ENCODE data around the gene MATCAP1. TPM values are rescaled to one million over a fixed set of nuclear protein-coding genes. Genes with fewer than 3 reads are reported as not detected.

The MATCAP1 gene
- total and polyA plus RNA-seq, 2 of the 13 experiments (the other 11 are each of a cell fraction or from before 2014, with no cell fraction given): 11.2 to 24.5 TPM

DNA sequence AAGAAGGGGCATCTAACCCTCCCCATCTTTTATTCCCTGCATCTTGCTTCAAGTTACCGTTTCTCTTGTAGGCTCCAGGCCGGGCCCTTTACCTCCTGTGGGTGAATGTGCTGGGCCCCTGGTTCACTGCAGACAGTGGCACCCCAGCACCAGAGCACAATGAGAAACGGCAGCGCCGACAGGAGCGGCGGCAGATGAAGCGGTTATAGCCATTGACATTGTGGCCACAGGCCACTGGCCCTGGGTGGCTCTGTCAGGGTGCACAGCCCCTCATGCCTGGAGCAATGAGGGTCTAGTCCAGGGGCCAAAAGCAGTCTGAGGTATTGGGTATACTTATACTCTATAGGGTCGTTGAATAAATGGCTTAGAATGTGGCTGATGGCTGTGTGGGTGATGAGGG, 45.1 kb upstream of the MATCAP1 start (continued):
- no peak for TF ChIP-seq ZNF224 (CRISPR knock-in tag; IDR thresholded peaks at IDR 0.05)
- TF ChIP-seq, protein P1, sequence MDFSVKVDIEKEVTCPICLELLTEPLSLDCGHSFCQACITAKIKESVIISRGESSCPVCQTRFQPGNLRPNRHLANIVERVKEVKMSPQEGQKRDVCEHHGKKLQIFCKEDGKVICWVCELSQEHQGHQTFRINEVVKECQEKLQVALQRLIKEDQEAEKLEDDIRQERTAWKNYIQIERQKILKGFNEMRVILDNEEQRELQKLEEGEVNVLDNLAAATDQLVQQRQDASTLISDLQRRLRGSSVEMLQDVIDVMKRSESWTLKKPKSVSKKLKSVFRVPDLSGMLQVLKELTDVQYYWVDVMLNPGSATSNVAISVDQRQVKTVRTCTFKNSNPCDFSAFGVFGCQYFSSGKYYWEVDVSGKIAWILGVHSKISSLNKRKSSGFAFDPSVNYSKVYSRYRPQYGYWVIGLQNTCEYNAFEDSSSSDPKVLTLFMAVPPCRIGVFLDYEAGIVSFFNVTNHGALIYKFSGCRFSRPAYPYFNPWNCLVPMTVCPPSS (IDR thresholded peaks at IDR 0.05): no peak
- TF ChIP-seq RXRA (CRISPR knock-in tag; IDR thresholded peaks at IDR 0.05): no peak
- no peak for TF ChIP-seq RFX1 (IDR thresholded peaks at IDR 0.05)
- TF ChIP-seq HNRNPH1 (optimal IDR thresholded peaks at IDR 0.05; ENCODE audit: low read depth, low read length): no peak
- no peak for TF ChIP-seq KLF9 (CRISPR knock-in tag; IDR thresholded peaks at IDR 0.05; ENCODE audit: low read depth)

DNA sequence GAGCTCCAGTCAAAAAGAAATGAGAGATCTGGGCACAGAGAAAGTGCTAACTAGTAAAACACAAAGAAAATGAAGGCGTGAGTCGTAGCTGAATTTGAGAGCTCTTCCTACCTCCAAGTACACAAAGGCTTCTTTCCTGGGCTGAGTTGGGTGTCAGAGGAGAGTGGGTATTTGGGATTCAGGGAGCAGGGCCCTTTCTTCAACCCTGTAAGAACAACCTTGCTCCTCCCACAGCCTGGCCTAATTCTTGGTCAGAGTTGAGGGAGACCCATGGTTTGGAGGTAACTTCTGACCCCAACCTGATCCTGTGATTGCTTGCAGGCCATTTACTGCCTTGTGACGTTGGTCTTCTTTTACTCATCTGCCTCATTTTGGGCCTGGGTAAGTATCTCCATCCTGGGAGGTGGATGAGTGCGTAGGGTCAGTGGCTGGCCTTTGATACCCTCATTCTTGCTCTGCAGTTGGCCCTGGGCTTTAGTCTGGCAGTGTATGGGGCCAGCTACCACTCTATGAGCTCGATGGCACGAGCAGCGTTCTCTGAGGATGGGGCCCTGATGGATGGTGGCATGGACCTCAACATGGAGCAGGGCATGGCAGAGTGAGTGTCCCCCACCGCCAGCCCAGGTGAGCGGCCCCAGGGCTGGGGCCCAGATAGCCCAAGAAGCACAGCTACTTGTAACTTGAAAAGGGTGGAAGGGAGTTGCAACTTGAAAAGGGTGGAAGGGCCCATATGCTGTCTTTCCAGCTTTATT, 44.4 kb upstream of the MATCAP1 start:
- 91% methylated on average over 9 of the region's 9 CpGs for WGBS (ENCODE audit: low lambda C conversion rate)
- peak overlapping the region; percentile 98 for H3K9ac ChIP-seq (ENCODE audit: insufficient read depth, low read depth, low read length)
- peak; percentile 30 for TF ChIP-seq AGO2 (optimal IDR thresholded peaks at IDR 0.05; ENCODE audit: low read depth, low read length)
- TF ChIP-seq KAT7 (CRISPR knock-in tag; IDR thresholded peaks at IDR 0.05; ENCODE audit: borderline replicate concordance): no peak
- TF ChIP-seq SYNCRIP (IDR thresholded peaks at IDR 0.05; ENCODE audit: insufficient read depth, low read depth, low read length): no peak
- TF ChIP-seq, protein P2, sequence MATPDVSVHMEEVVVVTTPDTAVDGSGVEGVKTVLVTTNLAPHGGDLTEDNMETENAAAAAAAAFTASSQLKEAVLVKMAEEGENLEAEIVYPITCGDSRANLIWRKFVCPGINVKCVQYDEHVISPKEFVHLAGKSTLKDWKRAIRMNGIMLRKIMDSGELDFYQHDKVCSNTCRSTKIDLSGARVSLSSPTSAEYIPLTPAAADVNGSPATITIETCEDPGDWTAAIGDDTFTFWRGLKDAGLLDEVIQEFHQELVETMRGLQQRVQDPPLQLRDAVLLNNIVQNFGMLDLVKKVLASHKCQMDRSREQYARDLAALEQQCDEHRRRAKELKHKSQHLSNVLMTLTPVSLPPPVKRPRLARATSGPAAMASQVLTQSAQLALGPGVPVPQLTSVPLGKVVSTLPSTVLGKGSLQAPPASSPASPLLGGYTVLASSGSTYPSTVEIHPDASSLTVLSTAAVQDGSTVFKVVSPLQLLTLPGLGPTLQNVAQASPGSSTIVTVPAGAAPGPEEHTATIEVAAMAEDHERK (CRISPR knock-in tag; IDR thresholded peaks at IDR 0.05; ENCODE audit: low read depth): no peak
- TF ChIP-seq ZNF160 (CRISPR knock-in tag; IDR thresholded peaks at IDR 0.05): no peak
- TF ChIP-seq ZNF619 (CRISPR knock-in tag; IDR thresholded peaks at IDR 0.05): no peak
- TF ChIP-seq ZNF264 (CRISPR knock-in tag; IDR thresholded peaks at IDR 0.05): no peak
- TF ChIP-seq MZF1 (CRISPR knock-in tag; IDR thresholded peaks at IDR 0.05; ENCODE audit: borderline replicate concordance): 0 out of 2 replicates have a peak, but pooled peaks have one; percentile 61
- TF ChIP-seq ZNF678 (CRISPR knock-in tag; IDR thresholded peaks at IDR 0.05): no peak
- no peak for TF ChIP-seq ZNF746 (CRISPR knock-in tag; IDR thresholded peaks at IDR 0.05)
- POLR2A ChIA-PET: interaction anchor here (1.7 kb wide), 1 partner anchor 35 kb away, joined by 8 read pairs; no protein-coding TSS in a partner anchor
- peaks cover 17% of the 10 kb centered on the region for H3K79me2 ChIP-seq (ENCODE audit: insufficient read depth, low read length)
- H3K36me3 ChIP-seq (replicated peaks in 1 of 2; ENCODE audit: control insufficient read depth in 1 of 2, insufficient read depth in 2 of 2, low read length in 2 of 2): peaks cover 28 to 40% of the 10 kb centered on the region in 2 experiments
- ATAC-seq (no peak), FAIRE-seq (no peak), DNase-seq (ENCODE audit: low spot score) (no peak)
- no peak overlapping the region for H2AFZ ChIP-seq (ENCODE audit: low read length)
- peak overlapping the region; percentile 55 for H3K27ac ChIP-seq (ENCODE audit: extremely low read length, insufficient read depth, low read length)
- peaks cover 0 to 4% of the 10 kb centered on the region in 2 experiments; a peak in 1 of 5 replicates for H3K27me3 ChIP-seq (ENCODE audit: control insufficient read depth in 1 of 2, insufficient read depth in 2 of 2, low read length in 2 of 2)
- peak overlapping the region; percentile 97 to 100 (median 98) for H3K4me3 ChIP-seq (replicated peaks in 1 of 3; ENCODE audit: insufficient read depth in 1 of 3, low read depth in 2 of 3, low read length in 3 of 3)
- BruUV-seq (replicated peaks): no TSS peak
- H3K9me3 ChIP-seq (ENCODE audit: low read length): no peaks in the 10 kb centered on the region
- in situ Hi-C loops (cut with HindIII; ENCODE audit: extremely low pct_ligation_motif_present, low pct_unique_long_range_greater_than_20kb) (no loop called here), intact Hi-C loops (cut with micrococcal nuclease; ENCODE audit: unreplicated experiment) (loop anchor here (5.0 kb wide), 1 partner anchor 41 kb away; no protein-coding TSS in a partner anchor)
- H4K20me1 ChIP-seq (ENCODE audit: insufficient read depth, low read length): no peaks in the 10 kb centered on the region; the same call in 1 of the 2 replicates
- CTCF ChIA-PET (ENCODE audit: low intra/inter-chr PET ratio, low total read pairs): no interaction called here
- H3K4me1 ChIP-seq (ENCODE audit: insufficient read depth, low read length): peaks cover 34% of the 10 kb centered on the region
- peak overlapping the region; percentile 99 for H3K4me2 ChIP-seq (ENCODE audit: low read depth, low read length)

Measured in HepG2 (cell line).